ENCODE measurements around the gene ODF4.
"Not testable (repeated sequence)": the region's sequence is repeated elsewhere in the genome, so short reads cannot be mapped to it uniquely, and the experiment has no call there.

The ODF4 gene

GRCh38 chr17:8369944-8370343 lies 30.3 kb downstream of the ODF4 start:
- no peak for DNase-seq

- DNase-seq: no peak
Observed at GRCh38 chr17:8371786-8372185, 32.1 kb downstream of the ODF4 start.

- DNase-seq: no peak
Observed at GRCh38 chr17:8372422-8372821, 32.8 kb downstream of the ODF4 start.

GRCh38 chr17:8373856-8374255 lies 34.2 kb downstream of the ODF4 start:
- DNase-seq: not testable (repeated sequence)

- no peak for DNase-seq
Observed at GRCh38 chr17:8375738-8376259, 36.2 kb downstream of the ODF4 start.

- peak; percentile 98 for DNase-seq
Observed at GRCh38 chr17:8376271-8377067, 36.8 kb downstream of the ODF4 start, which contains the start of gene KRABD2. KRABD2 (minus strand) TSS chr17:8376704.

- no peak for DNase-seq
Observed at GRCh38 chr17:8377422-8377821, 37.8 kb downstream of the ODF4 start.

GRCh38 chr17:8378117-8378516 lies 38.5 kb downstream of the ODF4 start:
- not testable (repeated sequence) for DNase-seq

GRCh38 chr17:8380049-8380448 lies 40.4 kb downstream of the ODF4 start:
- no peak for DNase-seq

GRCh38 chr17:8382052-8382879 lies 42.6 kb downstream of the ODF4 start:
- DNase-seq: no peak

GRCh38 chr17:8382880-8383142 lies 43.2 kb downstream of the ODF4 start:
- DNase-seq: no peak

- peak; percentile 93 for DNase-seq
Observed at GRCh38 chr17:8383143-8383822, 43.6 kb downstream of the ODF4 start, which contains the start of gene RPL26. RPL26 (minus strand) TSS chr17:8383193; CDS start chr17:8382310, 883 bp downstream.

GRCh38 chr17:8384801-8385378 lies 45.2 kb downstream of the ODF4 start:
- DNase-seq: no peak

- no peak for DNase-seq
Observed at GRCh38 chr17:8386841-8387240, 47.2 kb downstream of the ODF4 start.

GRCh38 chr17:8387914-8388651 lies 48.4 kb downstream of the ODF4 start:
- DNase-seq: no peak

GRCh38 chr17:8391711-8392110 lies 52.1 kb downstream of the ODF4 start:
- DNase-seq: no peak

- no peak for DNase-seq
Observed at GRCh38 chr17:8392274-8392673, 52.6 kb downstream of the ODF4 start.

GRCh38 chr17:8392674-8393469 lies 53.2 kb downstream of the ODF4 start:
- no peak for DNase-seq

GRCh38 chr17:8393470-8394231 lies 54.0 kb downstream of the ODF4 start:
- DNase-seq: no peak

GRCh38 chr17:8394497-8394896 lies 54.9 kb downstream of the ODF4 start:
- peak; percentile 6 for DNase-seq

All from activated CD8-positive, alpha-beta memory T cell treated with anti-CD3 and anti-CD28 coated beads, Interleukin-2, amount 50 U/mL, for 48 hours (primary cell).